HG03457 (cell line): ENCODE results near the gene PKD2L2.
"Not testable (repeated sequence)": the region's sequence is repeated elsewhere in the genome, so short reads cannot be mapped to it uniquely, and the experiment has no call there.

Experiments used
- ATAC-seq: cut with Tn5 transposase; IDR thresholded peaks from one replicate; pipeline ENCODE4 v1.9.1; 2021; ENCODE audit warnings: moderate number of reproducible peaks; ENCODE audit not compliant: unreplicated experiment

The PKD2L2 gene

DNA sequence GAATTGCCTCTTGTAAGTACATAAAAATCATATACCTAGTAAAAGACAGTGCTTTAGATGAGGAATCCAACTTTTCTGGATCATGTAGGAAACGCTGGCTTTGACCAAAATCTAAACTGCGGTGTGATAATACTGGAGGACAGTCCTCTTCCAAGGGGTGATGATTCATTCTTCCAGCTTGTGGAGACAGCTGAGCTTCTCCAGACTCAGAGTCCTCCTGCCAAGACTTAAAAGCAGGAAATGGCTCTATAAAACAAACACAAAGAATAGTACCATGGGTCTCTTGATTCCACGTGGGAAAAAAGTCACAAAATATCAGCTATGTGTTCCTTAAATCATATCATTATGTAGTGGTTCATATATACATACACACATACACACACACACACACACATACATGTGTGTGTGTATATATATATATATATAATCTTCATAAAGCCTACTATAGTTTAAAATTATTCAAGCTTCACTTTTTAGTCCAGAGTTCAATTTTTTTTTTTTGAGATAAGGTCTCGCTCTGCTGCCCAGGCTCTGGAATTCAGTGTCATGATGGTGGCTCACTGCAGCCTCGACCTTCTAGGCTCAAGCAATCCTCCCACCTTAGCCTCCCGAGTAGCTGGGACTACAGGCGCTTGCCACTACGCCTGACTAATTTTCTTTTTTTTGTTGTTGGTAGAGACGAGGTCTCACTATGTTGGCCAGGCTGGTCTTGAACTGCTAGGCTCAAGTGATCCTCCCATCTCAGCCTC is 65.0 kb downstream of the PKD2L2 start:
- no peak for ATAC-seq

DNA sequence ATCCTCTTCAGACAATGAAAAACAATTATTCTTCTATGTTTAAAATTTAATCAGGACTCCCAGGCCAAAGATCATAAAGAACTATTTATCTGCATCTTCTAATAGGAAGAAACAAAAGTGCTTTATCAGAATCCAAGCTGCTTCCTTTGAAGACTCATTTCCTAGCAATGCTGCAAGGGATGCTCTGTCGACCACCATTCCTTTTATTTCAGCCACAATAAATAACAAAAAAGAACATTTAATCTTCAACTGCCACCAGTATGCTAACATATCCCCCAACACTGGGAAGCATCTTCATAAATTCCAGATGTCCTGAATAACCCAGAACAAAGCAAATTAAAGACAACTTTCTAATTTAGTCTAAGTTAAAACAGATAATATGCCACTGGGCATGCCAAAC is 68.7 kb downstream of the PKD2L2 start:
- ATAC-seq = no peak

DNA sequence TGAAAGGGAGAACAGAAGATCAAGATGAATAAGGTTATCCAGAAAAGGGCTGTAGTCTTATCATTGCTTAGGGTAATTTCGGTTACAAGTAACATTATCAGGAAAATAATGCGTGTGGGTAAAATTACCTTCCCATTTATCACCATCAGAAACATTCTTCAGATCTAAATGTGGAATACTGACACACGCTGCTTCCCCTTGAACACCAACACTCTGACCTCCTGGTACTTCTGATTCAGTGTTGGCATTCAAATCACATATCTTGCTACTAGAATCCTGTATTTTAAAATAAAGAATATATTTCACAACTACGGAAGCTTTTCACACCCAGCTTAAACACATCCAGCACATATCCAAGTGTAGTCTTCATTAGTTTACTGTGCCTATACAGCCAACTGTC is 70.2 kb downstream of the PKD2L2 start:
- ATAC-seq = no peak

DNA sequence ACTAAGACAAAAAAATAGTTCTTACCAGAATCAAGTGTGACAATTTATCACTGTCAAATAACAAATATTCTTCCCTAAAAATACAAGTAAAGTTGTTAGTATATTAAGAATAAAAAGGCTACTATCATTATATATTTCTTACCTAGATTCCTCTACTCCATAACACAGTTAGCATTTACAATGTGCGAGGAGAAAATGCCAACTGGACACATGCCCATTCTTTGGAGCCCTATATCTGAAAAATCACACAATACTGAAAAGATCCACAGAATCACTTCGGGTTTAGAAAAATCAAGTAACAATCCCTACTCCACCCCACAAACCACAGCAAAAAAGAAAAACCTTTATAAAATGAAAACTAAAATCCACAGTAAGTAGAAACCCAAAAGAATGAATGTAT is 70.9 kb downstream of the PKD2L2 start:
- ATAC-seq = no peak

DNA sequence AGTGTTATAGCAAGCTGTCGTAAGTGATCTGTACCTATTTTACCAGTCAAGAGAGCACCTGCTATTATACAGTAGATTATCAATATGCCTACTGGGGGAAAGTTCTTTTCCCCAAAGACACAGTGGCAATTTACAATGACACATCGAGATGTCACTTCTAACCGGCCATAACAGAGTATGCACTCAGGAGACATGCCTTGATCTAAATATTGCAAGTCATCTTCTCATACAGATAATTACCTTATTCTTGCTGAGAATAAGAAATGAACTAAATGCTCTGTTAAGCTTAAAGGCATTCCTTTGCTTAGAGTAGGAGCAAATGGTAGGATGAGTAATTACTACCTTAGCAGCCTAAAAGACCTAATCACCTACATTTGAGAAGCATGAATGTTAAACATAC is 71.6 kb downstream of the PKD2L2 start:
- ATAC-seq = no peak

DNA sequence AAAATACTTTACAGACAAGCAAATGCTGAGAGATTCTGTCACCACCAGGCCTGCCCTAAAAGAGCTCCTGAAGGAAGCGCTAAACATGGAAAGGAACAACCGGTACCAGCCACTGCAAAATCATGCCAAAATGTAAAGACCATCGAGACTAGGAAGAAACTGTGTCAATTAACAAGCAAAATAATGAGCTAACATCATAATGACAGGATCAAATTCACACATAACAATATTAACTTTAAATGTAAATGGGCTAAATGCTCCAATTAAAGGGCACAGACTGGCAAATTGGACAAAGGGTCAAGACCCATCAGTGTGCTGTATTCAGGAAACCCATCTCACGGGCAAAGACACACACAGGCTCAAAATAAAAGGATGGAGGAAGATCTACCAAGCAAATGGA is 81.1 kb downstream of the PKD2L2 start:
- ATAC-seq = not testable (repeated sequence)

DNA sequence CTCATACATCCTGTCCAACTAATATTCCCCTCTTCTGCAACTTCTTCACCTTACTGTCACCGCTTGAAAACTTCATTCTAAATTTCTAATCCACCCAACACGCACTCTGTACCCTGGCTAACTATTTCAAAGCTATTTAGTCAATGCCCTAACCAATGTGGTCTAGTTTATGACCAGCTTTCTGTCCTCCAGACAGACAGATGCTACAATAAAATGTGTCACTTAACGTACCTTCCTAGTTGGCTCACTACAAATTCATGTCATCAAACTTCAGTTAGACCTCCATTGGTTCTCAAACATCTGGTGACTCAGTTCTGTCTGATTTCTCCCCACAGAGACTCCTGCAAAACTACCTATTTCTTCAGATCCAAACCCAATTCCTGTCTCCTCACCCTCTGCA is 86.0 kb downstream of the PKD2L2 start:
- no peak for ATAC-seq

DNA sequence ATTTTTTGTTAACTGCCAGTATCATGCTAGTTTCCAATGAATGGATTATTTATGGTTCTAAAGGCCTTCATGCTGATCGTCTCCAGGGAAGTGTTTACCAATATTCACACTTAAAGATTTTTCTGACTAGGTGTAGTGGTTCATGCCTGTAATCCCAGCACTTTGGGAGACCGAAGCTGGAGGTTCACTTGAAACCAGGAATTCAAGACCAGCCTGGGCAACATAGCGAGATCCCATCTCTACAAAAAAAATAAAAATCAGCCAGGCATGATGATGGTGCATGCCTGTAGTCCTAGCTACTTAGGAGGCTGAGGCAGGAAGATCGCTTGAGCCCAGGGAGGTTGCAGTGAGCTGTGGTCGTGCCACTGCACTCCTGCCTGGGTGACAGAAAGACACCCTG is 100.2 kb downstream of the PKD2L2 start:
- ATAC-seq = no peak
